GM19468 (cell line): Measurements from ENCODE around the gene TPGS1.

ENCODE experiments used
- ATAC-seq: cut with Tn5 transposase; IDR thresholded peaks from one replicate; pipeline ENCODE4 v1.9.1; 2021; ENCODE audit warnings: mild to moderate bottlenecking, moderate library complexity, moderate number of reproducible peaks; ENCODE audit not compliant: unreplicated experiment; ENCODE audit errors: extremely low read depth

Gene TPGS1

GRCh38 chr19:556611-557382, 49.5 kb downstream of the TPGS1 start:
- ATAC-seq: no peak

- no peak for ATAC-seq
Observed at GRCh38 chr19:558770-559439, 51.6 kb downstream of the TPGS1 start.

- no peak for ATAC-seq
Observed at GRCh38 chr19:560121-560520, 52.8 kb downstream of the TPGS1 start.

GRCh38 chr19:566403-566802, 59.1 kb downstream of the TPGS1 start:
- ATAC-seq: no peak

GRCh38 chr19:566844-567243, 59.5 kb downstream of the TPGS1 start:
- ATAC-seq: no peak

- no peak for ATAC-seq
Observed at GRCh38 chr19:567296-567900, 60.1 kb downstream of the TPGS1 start.
